MM.1S (cell line): ENCODE measurements around the gene KDELR3.

Experiments used
- DNase-seq: peaks from one replicate; pipeline ENCODE4 v3.0.0-alpha.2; 2015
- H2AFZ ChIP-seq: fragments of 300-600 bp; sonication (generic); 2 replicates; pipeline ENCODE4 v1.6.0; 2016; ENCODE audit warnings: antibody characterized with exemption, low read length
- H3F3A ChIP-seq: fragments of 300-600 bp; sonication (generic); 2 replicates; pipeline ENCODE4 v1.6.1; 2016; ENCODE audit warnings: mild to moderate bottlenecking, antibody characterized with exemption, low read length, moderate library complexity, mixed read lengths; ENCODE audit not compliant: insufficient read depth
- H3K27ac ChIP-seq: fragments of 300-600 bp; sonication (generic); 2 replicates; pipeline ENCODE4 v1.5.1; 2016; ENCODE audit warnings: mild to moderate bottlenecking, low read length
- H3K27me3 ChIP-seq: fragments of 300-600 bp; sonication (generic); replicated peaks from 2 replicates; pipeline ENCODE4 v1.6.0; 2016; ENCODE audit warnings: low read length; ENCODE audit not compliant: insufficient read depth
- H3K36me3 ChIP-seq: fragments of 300-600 bp; sonication (generic); replicated peaks from 2 replicates; pipeline ENCODE4 v1.6.1; 2016; ENCODE audit warnings: mild to moderate bottlenecking, low read length, mixed read lengths; ENCODE audit not compliant: insufficient read depth
- H3K4me1 ChIP-seq: fragments of 300-600 bp; sonication (generic); 2 replicates; pipeline ENCODE4 v1.6.1; 2016; ENCODE audit warnings: low read length, mixed read lengths
- H3K4me2 ChIP-seq: fragments of 300-600 bp; sonication (generic); 2 replicates; pipeline ENCODE4 v1.6.0; 2016; ENCODE audit warnings: low read depth, low read length
- H3K4me3 ChIP-seq: fragments of 300-600 bp; sonication (generic); 2 replicates; pipeline ENCODE4 v1.5.1; 2016; ENCODE audit warnings: low read length, mixed read lengths
- H3K79me2 ChIP-seq: fragments of 300-600 bp; sonication (generic); 2 replicates; pipeline ENCODE4 v1.6.1; 2016; ENCODE audit warnings: mixed run types, low read length, mixed read lengths
- H3K9ac ChIP-seq: fragments of 300-600 bp; sonication (generic); 2 replicates; pipeline ENCODE4 v1.6.1; 2016; ENCODE audit warnings: low read length, mixed read lengths
- H3K9me2 ChIP-seq: fragments of 300-600 bp; sonication (generic); replicated peaks from 2 replicates; pipeline ENCODE4 v1.6.1; 2016; ENCODE audit warnings: mild to moderate bottlenecking, low read length, mixed read lengths; ENCODE audit not compliant: insufficient read depth
- H3K9me3 ChIP-seq: fragments of 300-600 bp; sonication (generic); replicated peaks from 2 replicates; pipeline ENCODE4 v1.6.1; 2016; ENCODE audit warnings: mild to moderate bottlenecking, low read length, mixed read lengths; ENCODE audit not compliant: insufficient read depth
- H4K20me1 ChIP-seq: fragments of 300-600 bp; sonication (generic); 2 replicates; pipeline ENCODE4 v1.6.1; 2016; ENCODE audit warnings: mild to moderate bottlenecking, low read length, moderate library complexity, mixed read lengths; ENCODE audit not compliant: insufficient read depth
- CTCF ChIP-seq: fragments of 300-600 bp; sonication (generic); IDR thresholded peaks from 2 replicates; pipeline ENCODE4 v1.5.1; 2016; ENCODE audit warnings: antibody characterized with exemption, low read length, mixed read lengths
- EZH2 ChIP-seq: fragments of 300-600 bp; sonication (generic); optimal IDR thresholded peaks from 2 replicates; pipeline ENCODE3; 2017; ENCODE audit warnings: low read depth, mild to moderate bottlenecking, antibody characterized with exemption, low read length, mixed read lengths
- EZH2phosphoT487 ChIP-seq: fragments of 300-600 bp; sonication (generic); IDR thresholded peaks from 2 replicates; pipeline ENCODE4 v1.6.1; 2018; ENCODE audit warnings: antibody characterized with exemption, low read length

Gene KDELR3

DNA sequence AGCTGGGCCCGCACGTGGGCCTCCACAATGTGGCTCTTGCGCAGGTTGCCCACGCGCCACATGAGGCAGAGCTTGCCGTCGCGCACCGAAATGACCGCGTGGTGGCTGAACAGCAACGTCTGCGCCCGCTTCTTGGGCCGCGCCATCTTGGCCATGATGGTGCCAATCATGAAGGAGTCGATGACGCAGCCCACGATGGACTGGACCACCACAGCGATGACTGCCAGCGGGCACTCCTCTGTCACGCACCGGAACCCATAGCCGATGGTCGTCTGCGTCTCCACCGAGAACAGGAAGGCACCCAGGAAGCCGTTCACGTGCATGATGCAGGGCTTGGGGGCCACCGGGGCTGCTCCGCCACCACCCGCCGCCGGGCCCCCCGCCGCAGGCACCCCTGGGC lies 40.4 kb upstream of the KDELR3 start:
- Histone ChIP-seq H2AFZ (no peak overlapping the region), H3F3A (no peaks in the 10 kb centered on the region), H3K4me2 (no peak overlapping the region), H3K9me2 (no peaks in the 10 kb centered on the region), H3K27me3 (no peaks in the 10 kb centered on the region), H3K9me3 (no peaks in the 10 kb centered on the region), H3K27ac (no peak overlapping the region), H3K4me3 (no peak overlapping the region), H3K9ac (no peak overlapping the region), H3K79me2 (no peaks in the 10 kb centered on the region), H3K36me3 (no peaks in the 10 kb centered on the region), H4K20me1 (no peaks in the 10 kb centered on the region), H3K4me1 (no peaks in the 10 kb centered on the region)
- TF ChIP-seq CTCF (no peak), EZH2phosphoT487 (no peak), EZH2 (no peak)
- no peak for DNase-seq

- H3K9me3 ChIP-seq: no peaks in the 10 kb centered on the region
- no peak overlapping the region for H3K27ac ChIP-seq
- no peaks in the 10 kb centered on the region for H3K36me3 ChIP-seq
- no peak for DNase-seq
- H3K27me3 ChIP-seq: no peaks in the 10 kb centered on the region
- no peaks in the 10 kb centered on the region for H3F3A ChIP-seq
- no peaks in the 10 kb centered on the region for H3K9me2 ChIP-seq
- no peak overlapping the region for H3K4me3 ChIP-seq
- H4K20me1 ChIP-seq: no peaks in the 10 kb centered on the region
- H3K4me1 ChIP-seq: no peaks in the 10 kb centered on the region
- no peak overlapping the region for H3K4me2 ChIP-seq
- no peak overlapping the region for H3K9ac ChIP-seq
- H2AFZ ChIP-seq: no peak overlapping the region
- TF ChIP-seq CTCF: no peak
- TF ChIP-seq EZH2: no peak
- no peak for TF ChIP-seq EZH2phosphoT487
- H3K79me2 ChIP-seq: no peaks in the 10 kb centered on the region
Observed at GRCh38 chr22:38427940-38428339, 40.0 kb upstream of the KDELR3 start.

DNA sequence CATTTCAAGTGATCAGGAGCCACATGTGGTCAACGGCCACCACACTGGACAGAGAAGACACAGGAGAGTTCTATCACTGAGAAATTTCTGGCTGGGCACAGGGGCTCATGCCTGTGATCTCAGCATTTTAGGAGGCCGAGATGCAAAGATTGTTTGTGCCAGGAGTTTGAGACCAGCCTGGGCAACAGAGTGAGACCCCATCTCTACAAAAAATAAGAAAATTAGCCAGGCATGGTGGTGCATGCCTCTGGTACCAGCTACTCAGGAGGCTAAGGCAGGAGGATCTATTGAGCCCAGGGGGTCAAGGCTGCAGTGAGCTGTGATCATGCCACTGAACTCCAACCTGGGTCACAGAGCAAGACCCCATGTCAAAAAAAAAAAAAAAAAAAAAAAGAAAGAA lies 39.2 kb upstream of the KDELR3 start:
- H3K27ac ChIP-seq: no peak overlapping the region
- H3K4me2 ChIP-seq: no peak overlapping the region
- no peaks in the 10 kb centered on the region for H4K20me1 ChIP-seq
- no peak overlapping the region for H3K4me3 ChIP-seq
- no peaks in the 10 kb centered on the region for H3K9me2 ChIP-seq
- H3K9me3 ChIP-seq: no peaks in the 10 kb centered on the region
- no peaks in the 10 kb centered on the region for H3K36me3 ChIP-seq
- H3K9ac ChIP-seq: no peak overlapping the region
- no peak for DNase-seq
- no peaks in the 10 kb centered on the region for H3K79me2 ChIP-seq
- no peaks in the 10 kb centered on the region; the same call in 1 of the 2 replicates for H3K27me3 ChIP-seq
- H3F3A ChIP-seq: no peaks in the 10 kb centered on the region
- TF ChIP-seq CTCF: no peak
- no peak overlapping the region for H2AFZ ChIP-seq
- no peaks in the 10 kb centered on the region for H3K4me1 ChIP-seq
